Activated CD4-positive, CD25-positive, alpha-beta regulatory T cell treated with anti-CD3 and anti-CD28 coated beads, Interleukin-2, amount 50 U/mL, for 24 hours (primary cell): Measurements from ENCODE around the gene TTC23.

Experiments used
- ATAC-seq, 2 donors: fragments of 150-1000 bp; cut with Tn5 transposase; one replicate each; pipeline ENCODE4 v1.10.0; 2021; ENCODE audit warnings: mild to moderate bottlenecking in 1 of 2, moderate library complexity in 1 of 2

TTC23 gene

DNA sequence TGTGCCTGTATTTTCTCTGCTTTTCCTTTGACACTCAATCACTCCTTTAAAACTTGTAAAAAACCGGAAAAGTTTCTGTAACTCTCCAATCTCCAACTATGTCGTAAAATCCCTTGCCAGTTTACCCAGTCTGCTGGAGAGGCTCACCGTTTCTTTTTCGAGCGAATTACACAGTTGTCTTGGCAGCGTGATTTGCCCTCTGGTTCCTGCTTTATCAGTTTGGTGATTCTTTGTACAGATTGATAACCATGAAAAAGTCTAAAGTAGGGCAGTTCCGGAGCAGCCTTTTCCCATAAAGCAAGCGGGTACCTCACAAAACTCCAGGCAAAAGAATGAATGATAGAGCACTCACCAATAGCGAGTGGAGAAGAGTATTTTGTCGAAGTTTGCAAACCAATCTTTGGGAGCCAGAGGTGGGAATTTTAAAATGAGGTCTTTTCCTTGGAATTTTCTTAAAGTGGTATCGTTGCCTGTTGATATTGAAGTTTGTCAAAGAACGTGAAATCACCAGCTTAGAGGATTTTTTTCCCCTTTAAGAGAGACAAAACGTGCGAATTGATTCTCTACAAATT, at the start of gene TTC23:
TTC23 (minus strand) TSS at position 312 of the 572 bp plus-strand sequence. CDS start 20,869 bp downstream, outside the sequence.
- no peak for ATAC-seq

- no peak for ATAC-seq
Observed at GRCh38 chr15:99296386-99296785, 47.0 kb upstream of the TTC23 start.

GRCh38 chr15:99295840-99296239, 46.5 kb upstream of the TTC23 start:
- ATAC-seq, result no peak

DNA sequence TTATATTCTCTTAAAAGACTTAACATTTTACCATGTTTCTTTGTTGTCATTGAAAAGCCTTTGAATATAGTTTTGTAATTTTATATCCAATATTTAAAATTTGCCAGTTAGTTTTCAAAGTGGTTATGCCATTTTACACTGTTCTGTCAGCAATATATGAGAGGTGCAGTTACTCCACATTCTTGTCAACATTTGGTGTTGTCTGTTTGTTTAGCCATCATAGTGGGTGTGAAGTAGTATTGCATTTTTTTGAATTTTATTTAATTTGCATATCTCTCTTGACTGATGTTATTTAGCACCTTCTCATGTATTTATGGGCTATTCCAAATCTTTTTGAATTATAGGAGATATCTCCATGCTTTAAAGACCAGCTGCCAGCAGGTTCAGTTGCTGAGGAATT, 42.3 kb upstream of the TTC23 start:
- no peak for ATAC-seq

DNA sequence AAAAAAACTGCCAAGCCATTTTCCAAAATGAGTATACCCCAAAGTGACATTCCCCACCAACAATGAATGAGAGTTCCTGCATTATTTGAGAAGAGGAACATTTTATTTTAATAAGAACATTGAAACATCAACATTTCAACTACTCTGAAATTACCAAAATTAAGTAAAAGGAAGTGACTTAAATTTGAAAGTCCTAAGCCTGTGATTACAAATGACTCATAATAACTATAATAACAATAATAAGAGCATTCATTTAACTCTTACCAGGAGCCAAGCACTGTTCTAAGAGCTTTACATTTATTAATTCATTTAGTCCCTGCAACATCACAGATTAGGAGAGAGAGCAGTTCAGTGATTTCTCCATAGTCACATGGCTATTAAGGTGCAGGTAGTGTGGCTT, 34.3 kb upstream of the TTC23 start:
- ATAC-seq, result peak in 1 of 2 donors; percentile 27

DNA sequence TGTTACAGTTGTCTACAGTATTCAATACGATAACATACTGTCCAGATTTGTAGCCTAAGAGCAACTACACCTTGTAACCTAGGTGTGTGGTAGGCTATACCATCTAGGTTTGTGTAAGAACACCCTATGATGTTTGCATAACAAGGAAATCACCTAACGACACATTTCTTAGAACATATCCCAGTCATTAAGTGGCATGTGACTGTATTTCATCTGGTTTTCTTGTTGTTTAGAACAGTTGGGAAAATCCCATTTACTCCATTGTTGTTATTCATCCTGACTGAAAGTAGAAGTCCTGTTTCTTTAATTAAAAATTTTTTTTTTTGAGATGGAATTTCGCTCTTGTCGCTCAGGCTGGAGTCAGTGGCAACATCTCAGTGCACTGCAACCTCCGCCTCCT, 33.2 kb upstream of the TTC23 start:
- no peak for ATAC-seq

- no peak for ATAC-seq
Observed at GRCh38 chr15:99282121-99282520, 32.7 kb upstream of the TTC23 start.

- peak in 1 of 2 donors; percentile 58 for ATAC-seq
Observed at GRCh38 chr15:99279827-99280226, 30.4 kb upstream of the TTC23 start.

GRCh38 chr15:99279290-99279689, 29.9 kb upstream of the TTC23 start:
- no peak for ATAC-seq

- ATAC-seq, result no peak
Observed at GRCh38 chr15:99275525-99276128, 26.2 kb upstream of the TTC23 start.

- no peak for ATAC-seq
Observed at GRCh38 chr15:99275061-99275460, 25.7 kb upstream of the TTC23 start.

DNA sequence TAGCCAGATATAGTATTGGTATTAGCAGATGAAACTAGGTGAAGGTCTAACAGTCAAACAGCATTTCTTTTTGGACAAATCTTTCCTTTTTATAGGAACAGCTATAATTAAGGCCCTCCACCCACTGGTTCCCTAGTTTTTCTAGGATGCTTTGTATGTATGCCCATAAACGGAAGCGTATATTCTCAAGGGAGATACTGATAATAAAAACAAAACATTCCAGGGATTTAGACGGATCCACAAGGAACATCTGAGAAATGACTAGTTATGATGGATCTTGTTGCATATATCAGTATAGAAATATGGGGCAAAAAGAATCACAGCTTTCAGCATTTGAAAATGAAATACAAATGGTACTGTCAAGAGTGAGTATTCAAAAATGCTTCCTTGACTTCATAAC, 24.4 kb upstream of the TTC23 start:
- no peak for ATAC-seq

DNA sequence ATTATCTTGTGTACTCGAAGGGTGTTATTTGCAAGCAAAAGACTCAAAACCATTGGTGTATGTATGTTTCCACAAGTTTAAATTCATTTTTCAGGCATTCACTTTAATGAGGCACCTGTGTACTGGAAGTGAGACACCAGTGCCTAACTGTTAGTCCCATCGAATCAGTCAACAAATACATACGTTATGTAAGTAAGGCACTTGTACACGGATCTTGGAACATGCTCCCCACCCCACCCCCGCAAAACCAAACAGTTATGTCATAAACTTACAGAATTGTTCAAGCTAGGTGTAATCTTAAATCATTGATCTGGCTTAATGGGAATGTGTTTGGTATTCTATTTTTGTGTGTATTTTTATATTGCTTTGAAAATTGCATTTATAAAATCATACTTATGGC, 19.1 kb upstream of the TTC23 start:
- ATAC-seq, result no peak

DNA sequence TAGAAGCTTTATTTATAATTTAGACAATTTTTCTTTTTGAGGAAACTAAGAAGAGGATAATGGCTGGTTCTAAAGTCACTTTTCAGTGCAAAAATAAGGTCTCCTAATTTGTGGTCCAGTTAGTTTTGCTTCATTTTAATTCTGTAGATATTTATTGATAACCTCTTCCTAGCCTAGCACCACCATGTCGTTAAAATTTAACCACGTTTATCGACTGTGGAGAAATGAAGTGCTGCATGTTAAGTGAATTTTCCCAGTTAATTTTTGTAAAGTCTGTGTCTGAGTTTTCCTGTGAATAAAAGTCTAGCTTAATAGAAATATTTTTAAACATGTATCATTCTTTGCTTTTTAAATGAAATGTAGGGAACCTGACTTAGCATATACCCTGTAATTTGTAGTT, 18.6 kb upstream of the TTC23 start:
- no peak for ATAC-seq

DNA sequence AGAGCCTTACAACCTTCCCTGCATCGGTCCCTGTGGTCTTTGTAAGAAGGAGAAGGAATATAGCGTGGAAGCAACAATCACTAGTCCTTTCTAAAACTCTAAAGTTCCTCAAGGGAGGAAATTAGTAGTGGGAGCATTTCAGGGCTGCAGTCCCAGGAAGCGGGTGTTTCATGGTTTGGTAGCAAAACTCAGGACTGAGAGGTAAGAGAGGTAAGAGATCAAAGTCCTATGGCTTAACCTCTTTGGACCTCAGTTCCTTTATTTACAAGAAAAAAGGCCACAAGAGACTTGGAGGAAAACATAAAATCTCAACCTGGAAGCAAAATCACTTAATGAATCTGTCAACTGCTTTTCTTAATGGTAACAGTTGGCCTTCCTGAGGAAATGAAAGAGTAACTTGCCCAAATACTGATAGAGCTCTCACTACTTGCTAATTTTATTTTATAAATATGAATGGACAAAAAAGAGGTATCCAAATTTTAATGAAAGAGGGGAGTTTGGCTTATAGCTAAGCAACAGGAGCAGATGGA, 16.2 kb upstream of the TTC23 start:
- no peak for ATAC-seq

- ATAC-seq, result no peak
Observed at GRCh38 chr15:99264125-99264524, 14.7 kb upstream of the TTC23 start.

DNA sequence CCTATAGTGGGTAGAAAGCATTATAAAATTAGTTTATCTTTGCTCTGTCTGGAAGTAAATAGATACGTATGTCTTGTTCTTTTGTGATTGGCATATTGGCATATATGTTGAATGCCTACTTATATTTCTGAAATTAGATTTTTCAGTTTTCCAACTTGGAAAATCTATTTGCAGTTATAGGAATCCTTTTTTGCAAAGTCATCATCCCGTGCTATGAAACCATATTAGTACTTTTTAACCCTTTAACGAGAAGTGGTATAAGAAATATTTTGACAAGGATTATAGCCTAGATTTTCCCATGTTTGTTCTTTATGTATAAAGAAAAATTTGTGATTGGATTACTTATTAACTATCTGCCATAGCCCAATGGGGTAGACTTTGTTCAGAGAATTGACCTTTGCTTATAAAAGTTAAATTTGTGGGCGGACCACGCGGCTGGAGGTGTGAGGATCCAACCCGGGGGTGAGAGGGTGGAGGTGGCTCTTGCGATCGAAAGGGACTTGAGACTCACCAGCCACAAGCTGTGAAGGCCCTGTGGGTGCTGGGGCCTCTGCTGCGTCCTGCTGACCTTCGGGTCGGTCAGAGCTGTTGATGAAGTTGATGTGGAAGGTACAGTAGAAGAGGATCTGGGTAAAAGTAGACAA, 7.8 kb upstream of the TTC23 start:
- ATAC-seq, result no peak

DNA sequence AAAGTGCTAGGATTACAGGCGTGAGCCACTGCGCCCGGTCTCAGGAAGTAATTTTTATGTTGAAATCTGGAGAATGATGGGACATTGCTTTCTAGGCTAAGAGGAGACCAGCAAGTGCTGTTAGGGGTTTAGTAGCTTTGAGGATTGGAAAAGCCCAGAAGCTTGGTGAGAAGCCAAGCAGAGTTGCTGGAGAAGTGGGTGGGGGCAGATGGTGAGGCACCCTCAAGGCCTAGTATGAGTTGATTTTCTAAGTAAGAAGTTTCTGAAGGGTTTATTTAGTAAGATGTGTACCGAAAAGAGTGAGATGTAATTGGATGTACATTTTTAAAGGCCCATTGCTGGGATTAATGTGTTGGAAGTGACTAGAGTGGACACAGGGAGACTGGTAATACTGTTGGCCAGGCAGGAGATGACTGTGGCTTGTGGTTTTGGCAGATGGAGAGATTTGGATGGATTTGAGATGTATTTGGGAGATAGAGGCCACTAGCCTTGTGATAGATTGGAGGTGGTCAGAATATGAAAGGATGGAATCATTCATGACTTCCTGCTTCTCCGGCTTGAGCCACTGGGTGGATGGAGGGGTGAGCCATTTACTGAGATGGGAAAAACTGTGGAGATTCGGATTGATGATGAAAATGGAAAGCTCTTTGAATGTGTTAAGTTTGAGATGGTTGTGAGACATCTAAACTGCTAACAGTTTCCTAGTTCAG, 4.2 kb upstream of the TTC23 start:
- ATAC-seq, result no peak

- no peak for ATAC-seq
Observed at GRCh38 chr15:99252326-99252725, 2.9 kb upstream of the TTC23 start.

DNA sequence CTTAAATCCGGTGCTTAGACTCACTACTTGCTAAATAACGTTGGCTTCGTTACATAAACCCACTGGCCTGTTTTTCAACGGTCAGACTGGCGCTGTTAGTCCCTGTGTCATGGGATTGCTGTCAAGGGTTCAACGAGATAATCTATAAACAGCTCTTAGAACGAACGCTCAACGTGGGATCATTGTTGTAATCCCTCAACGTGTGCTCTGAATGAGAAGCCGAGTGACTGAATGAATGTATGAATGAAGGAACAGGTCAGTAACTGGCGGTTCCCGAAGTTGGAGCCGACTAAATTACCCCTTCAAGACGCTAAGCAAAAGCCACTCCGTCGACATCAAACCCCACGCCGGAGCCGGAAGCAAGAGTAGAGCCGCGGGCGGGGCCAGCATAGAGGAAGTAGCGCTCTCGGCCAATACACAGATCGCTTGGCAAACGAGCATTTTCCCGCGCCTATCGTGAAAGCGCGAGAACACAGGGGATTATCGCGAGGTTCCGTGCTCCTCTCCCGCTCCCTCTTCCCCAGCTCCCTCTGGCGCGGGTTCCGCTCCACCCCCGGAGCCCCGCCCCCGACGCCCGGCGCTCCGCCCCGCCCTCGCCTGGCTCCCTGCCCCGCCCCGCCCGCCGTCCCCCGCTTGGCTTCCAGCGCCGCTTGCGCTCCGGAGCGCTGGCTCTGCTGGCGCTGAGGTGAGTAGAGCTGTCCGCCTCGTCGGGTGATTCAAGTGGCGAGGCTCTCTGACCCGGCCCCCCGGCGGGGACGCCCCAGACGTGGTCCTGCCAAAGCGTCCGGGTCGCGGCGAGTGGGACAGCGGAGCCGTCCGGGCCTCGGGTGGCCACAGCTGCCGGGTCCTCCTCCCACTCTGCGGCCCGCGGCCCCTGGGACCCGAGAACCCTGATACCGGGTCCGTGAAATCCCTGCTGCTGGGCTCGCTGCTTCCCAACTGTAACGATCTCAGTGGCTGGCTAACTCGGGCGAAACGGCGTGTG, 1.8 kb upstream of the TTC23 start, which contains the start of gene LRRC28:
LRRC28 (plus strand) TSS at position 625 of the 985 bp plus-strand sequence. CDS start 4,477 bp downstream, outside the sequence.
- peak; percentile 98 to 99 for ATAC-seq

DNA sequence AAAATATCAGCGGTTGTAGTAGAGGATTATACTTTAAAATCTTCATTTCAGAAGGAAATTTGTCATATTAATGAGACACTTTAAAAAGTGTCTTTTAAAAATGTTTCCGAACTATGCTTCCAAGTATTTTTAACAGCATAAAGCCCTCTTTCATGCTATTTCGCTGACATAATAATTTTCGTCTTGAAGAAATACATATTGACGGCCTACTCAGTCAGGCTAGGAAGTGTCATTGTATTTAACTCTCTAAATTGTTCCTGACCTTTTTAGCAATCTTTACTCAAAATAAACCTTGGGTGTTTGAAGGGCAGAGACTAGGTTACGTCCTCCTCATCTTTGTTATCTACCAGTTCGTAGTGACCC, 1.1 kb upstream of the TTC23 start:
- ATAC-seq, result no peak

DNA sequence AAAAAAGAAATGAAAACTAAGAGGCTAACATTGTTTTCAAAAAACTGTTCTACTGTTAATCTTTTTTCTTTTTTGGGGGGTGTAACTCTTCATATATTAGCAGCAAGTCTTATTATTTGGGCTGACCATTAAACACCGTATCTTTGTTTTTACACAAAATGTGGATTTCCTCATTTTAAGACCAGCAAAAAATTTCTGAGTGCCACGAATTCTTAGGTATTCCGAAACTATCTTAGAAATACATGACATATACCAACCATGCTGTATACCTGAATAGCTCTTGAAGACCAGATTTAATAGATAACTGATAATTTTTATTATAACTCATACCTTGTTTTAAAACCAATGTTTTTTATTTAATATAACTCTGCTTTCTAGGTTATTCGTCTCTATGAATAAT, 620 bp upstream of the TTC23 start:
- no peak for ATAC-seq
